OCI-LY3 (cell line): Measurements from ENCODE around the gene BBS1.

Source experiments
- EZH2phosphoT487 ChIP-seq: fragments of 200-600 bp; shearing (Covaris generic); IDR thresholded peaks from 2 replicates; pipeline ENCODE4 v1.6.1; 2018; ENCODE audit warnings: antibody characterized with exemption, mixed run types, low read depth
- TF ChIP-seq, protein P1 (sequence below): fragments of 200-600, 300-600 bp; sonication (generic); IDR thresholded peaks from 2 replicates; pipeline ENCODE4 v1.5.1; 2014; ENCODE audit warnings: antibody characterized with exemption, low read length, low read depth

- TF ChIP-seq, protein P1, sequence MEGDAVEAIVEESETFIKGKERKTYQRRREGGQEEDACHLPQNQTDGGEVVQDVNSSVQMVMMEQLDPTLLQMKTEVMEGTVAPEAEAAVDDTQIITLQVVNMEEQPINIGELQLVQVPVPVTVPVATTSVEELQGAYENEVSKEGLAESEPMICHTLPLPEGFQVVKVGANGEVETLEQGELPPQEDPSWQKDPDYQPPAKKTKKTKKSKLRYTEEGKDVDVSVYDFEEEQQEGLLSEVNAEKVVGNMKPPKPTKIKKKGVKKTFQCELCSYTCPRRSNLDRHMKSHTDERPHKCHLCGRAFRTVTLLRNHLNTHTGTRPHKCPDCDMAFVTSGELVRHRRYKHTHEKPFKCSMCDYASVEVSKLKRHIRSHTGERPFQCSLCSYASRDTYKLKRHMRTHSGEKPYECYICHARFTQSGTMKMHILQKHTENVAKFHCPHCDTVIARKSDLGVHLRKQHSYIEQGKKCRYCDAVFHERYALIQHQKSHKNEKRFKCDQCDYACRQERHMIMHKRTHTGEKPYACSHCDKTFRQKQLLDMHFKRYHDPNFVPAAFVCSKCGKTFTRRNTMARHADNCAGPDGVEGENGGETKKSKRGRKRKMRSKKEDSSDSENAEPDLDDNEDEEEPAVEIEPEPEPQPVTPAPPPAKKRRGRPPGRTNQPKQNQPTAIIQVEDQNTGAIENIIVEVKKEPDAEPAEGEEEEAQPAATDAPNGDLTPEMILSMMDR: no peak
- no peak for TF ChIP-seq EZH2phosphoT487
These were observed 530 bp downstream of the BBS1 start for GRCh38 chr11:66510990-66511339.
